Inflammatory macrophage treated with lipopolysaccharide for 1 hour (primary cell): Measurements from ENCODE around the gene B3GNT5.

Experiments used
- DNase-seq, 2 donors: peaks; one replicate each; pipeline ENCODE4 v3.0.0-alpha.2; 2020 to 2022

The B3GNT5 gene

DNA sequence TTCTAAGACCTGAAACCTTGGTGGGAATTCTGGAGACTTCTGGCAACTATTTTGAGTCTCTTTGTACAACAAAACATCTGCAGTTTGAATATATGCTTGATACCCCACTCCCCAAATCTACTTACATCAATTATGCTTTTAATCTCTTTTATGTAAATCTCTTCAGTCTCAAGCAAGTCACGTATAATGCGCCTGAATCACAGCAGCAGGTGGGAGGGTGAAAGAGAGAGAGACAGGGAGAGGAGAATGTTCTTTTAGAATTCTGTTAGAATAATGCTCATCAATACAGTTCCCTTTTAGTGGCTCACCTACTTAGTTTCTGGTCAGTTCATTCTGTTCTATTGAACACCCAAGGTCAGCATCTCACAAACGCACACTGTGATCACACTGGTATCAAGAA is 22.2 kb upstream of the B3GNT5 start:
- DNase-seq = no peak

DNA sequence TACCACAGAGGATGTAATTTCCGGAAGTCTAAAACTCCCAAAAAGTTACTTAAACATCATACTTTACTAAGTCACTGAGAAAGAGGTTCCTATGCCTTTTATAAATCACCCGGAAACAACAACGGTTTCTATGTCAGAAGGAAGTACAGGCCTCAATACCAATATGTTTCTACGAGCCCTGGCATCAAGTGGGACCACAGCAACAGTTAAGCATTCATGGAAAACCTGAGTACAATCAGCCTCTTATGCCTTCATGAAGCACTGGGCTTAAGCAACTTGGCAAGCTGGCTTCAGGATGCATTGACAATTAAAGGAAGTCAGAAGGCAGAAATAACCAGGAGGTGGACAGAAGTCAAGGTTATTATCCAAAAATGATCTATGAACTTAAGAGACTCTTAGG is 19.1 kb upstream of the B3GNT5 start:
- DNase-seq = no peak

DNA sequence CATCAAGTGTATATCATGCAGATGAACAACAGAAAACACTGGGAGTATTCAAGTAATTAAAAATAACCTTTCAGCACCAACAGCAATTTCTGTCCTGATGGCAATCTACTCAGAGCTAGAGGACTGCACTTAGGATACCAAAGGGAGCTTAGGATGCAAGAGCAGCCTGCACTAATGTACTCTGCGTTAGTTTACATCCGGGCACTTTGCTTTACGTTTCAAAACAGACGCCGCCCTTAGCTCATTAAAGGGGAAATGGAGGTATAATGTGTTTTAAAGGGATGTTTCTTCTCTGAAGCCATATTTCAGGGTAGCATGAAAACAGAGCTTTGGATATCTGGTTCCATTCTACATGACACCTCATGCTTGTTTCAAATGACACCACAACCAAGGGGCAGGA is 14.0 kb upstream of the B3GNT5 start:
- DNase-seq = no peak

DNA sequence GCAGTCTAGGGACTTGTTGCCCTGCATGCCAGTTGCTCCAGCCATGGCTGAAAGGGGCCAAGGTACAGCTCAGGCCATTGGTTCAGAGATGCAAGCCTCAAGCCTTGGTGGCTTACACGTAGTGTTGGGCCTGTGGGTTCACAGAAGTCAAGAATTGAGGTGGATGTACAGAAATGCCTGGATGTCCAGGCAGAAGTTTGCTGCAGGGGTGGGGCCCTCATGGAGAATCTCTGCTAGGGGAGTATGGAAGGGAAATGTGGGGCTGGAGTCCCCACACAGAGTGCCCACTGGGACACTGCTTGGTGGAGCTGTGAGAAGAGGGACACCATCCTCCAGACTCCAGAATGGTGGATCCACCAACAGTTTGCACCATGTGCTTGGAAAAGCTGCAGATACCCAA is 10.6 kb upstream of the B3GNT5 start:
- no peak for DNase-seq

DNA sequence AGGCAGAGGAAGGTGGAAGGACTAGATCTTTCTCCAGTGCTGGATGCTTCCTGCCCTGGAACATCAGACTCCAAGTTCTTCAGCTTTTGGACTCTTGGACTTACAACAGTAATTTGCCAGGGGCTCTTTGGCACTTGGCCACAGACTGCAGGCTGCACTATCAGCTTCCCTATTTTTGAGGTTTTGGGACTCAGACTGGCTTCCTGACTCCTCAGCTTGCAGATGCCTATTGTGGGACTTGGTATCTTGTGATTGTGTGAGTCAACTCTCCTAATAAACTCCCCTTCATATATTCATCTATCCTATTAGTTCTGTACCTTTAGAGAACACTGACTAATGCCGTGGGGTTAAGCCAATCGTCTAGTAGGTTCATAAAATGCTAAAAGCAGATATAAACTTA is 8.8 kb upstream of the B3GNT5 start:
- DNase-seq = peak; percentile 82 to 91

DNA sequence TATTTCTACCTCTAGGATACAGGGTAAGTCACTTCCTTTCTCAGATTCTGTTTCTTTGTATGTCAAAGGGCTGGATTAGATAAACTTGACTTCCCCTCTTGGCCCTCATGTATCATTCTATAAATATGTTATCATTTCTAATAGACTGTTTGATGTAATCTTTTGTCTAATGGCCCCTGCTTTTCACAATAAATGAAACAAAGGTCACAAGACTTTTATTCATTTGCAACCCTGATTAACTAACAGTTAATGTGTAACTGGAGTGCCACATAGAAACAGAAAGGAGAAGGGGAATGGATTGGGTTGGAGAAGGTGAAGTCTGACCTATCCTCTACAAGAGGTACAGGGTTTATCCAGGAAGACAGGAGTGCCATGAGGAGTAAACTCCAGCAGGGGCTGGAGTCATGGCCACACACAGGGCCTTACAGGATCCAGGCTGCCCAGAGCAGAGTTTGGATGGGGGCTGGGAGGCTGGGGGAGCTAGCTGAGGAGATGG is 8.0 kb upstream of the B3GNT5 start:
- DNase-seq = peak; percentile 56 to 79

DNA sequence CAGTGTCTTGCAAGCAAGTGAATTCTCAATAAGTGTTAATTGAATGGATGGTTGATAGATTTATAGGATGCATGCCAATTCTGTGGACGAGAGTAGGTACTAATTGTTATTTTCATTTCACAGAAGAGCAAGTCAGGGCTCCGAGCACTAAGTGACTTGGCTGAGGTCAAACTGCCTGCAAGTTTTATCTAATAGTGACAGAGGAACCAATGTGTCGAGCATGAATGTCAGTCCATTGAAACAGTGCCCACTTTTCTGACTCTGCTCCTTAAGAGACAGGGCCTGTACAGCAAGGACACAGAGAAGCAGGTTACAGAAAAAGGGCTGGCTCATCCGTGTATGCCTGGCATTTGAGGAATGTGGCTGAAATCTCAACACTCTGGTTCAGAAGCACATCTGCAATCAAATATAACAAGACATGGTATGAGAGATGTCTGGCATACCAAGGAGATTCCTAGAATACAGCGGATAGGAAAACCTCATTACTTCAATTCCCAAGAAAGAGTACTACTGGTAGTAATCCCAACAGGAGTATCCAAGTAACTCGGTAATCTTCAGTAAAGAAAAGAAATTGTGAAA is 6.0 kb upstream of the B3GNT5 start:
- no peak for DNase-seq

DNA sequence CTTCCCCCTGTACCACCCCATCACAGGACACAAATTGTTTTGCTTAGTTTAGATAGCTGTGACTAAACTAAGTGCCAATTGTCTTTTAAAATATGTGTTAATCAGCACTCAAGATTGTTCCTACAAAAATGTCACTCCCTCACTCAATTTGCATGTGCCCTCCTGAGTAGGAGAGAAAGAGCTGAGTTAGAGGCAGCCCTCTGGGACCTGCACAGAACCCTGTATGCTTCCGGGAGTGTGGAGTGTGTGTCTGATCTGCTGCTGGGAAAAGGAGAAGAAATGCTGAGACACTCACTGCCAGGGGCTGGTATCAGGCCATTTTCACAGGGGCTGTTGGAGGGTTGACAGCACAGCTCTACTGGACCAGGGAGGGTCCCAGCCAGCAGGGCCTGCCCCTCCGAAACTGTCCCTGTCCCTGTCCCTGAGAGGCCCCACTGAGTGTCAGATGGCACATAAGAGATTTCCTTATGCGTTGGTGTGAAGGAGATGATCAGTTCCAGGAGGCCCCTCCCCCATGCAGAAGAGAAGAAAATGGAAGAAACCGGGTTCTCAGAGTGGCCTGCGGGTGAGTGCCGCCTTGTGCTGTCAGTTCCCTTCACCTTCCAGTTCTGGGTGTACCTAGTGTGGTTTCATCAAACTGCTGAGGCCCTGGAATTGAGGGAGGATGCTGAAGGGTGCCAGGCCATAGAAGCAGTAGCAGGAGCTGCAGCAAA is 3.9 kb upstream of the B3GNT5 start:
- DNase-seq = no peak

DNA sequence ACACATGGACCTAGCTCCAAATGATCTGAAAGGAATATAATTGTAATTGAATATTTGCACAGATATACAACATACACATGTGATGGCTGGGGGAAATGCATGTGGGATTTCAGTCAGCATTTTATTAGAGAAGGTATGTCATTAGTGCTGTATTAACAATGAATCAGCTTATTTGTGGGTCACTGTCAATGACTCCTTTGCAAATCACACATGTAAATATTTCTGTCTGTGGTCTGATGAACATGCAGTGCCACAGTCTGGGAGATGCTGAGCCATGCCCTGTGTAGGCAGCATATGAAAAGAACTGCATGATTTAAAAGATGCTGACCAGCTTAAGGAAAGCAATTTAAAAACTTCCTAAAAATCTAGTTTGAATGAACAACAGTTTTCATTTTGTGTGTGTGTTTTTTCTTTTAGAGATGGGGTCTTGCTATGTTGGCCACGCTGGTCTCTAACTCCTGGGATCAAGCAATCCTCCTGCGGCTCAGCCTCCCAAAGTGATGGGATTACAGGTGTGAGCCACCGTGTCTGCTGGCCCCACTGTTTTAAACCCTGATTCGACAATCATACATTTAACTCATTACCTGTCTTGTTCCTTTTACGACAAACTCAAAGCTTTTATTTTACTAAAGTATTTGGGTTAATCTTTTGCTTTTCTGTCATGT is 803 bp upstream of the B3GNT5 start:
- DNase-seq = no peak

DNA sequence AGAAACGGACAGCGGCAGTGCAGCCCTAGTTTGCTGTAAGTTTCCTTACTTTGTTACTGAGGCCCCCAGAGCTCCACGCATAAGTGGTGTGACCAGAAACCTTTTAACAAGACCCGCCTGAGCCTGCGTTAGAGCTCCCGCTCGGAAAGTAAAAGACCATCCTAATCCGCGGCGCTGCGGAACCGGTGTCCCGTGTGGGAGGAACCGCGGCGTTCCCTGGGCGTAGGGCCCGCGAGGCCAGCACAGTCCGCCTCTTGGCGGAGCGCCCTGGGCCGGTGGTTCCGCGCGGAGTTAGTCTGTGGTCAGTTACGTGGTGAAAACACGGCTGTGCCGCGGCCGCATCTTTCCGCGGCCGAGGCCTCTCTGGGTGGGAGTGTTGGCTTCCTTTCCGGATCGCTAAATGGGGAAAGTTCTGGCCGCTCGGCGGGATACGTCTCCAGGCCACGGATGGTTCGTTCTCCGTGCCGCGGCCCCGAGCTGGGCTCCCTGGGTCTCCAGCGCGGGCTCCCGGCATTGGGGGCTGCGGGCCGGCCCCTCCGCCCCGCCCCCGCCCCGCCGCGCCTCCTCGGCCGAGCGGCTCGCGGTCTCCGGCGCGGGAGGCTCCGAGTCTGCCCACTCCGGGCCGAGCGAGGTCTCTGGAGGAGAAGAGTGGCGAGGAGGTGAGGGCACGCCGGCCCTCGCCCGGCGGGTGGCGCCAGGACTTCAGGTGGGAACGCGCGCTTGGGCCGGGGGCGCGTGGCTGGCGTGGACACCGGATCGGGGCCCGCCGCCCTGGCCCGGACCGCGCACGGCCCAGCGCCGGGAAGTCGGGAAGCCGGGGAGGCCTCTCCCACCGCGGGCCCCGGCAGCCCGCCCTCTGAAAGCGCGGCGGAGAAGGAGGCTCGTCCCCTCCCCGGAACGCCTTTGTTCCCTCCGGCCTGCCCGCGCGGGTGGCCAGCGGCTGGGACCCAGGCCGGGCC is 754 bp downstream of the B3GNT5 start:
- peak; percentile 48 to 77 for DNase-seq

DNA sequence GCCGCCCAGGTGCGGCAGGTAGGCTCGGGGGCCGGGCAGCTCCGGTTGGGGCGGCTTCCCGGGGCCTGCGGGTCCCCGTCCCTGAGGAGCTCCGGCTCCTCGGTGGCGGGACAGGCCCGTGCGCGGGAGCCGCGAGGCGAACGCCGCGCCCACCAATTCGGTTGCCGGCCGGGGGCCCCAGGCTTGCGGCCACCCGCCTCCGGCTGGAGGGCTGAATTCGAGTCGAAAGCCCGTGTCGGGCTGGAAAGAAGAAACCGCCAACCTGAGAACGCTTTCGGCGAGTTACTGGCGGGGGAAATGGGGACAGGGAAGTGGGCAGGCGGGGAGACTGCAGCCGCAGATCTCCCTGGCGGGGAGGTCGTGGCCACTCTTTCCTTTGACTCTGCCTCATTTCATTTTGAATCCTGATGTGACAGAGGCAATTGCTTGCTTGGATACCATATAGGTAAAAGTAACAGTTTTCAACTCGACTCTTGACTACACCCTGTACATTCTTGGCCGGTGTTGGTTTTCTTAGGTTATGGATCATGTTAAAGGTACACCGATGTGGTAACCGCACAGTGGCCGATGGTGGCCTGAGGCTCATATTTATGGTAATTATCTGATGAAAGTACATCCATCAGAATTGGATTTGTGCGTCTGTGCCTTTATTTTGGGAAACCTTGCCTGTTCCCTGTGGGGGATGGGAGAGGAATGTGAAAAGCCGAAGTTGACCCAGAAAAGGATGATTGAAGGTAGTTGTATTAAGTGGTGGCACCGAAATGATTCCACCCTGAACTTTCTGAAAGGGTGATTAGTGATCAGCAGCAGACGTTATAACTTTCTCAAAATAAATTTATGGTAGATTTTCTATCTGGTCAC is 1.7 kb downstream of the B3GNT5 start:
- DNase-seq = peak in 1 of 2 donors; percentile 49

DNA sequence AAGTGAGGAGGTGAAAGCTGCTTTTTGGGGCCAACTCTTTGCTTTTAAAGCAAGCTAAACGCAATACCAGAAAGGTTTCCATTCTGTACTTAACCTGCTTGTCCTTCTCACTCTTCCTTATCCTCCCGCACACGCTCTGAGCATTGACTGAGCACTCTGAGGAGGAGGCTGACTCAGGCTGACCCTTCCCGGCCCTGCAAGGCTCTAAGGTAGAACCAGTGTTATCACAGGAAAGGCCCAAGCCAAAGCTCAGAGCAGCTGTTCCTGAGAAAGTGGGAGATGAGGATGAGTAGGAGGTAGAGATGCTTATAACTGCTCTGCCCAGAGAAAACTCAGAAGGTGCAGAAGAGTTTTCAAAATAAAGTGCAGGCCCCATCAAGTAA is 2.3 kb downstream of the B3GNT5 start:
- DNase-seq = no peak

DNA sequence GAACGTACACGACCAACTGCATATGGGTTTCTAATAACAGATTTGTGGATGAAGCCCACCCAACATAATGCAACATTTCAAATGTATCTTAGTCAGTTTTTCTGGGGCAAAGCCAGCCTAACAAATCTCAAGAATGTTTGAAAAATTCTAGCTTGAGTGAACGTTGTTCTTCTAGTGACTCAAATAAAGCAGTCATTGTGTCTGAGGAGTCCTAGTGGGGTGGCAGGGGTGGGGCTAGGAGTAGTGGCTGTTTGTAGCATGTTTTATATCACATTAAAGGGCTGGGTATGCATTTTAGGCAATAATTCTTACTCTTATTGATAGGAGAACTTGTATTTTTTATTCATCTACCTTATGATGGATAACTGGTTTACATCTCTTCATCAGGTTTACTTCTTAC is 6.0 kb downstream of the B3GNT5 start:
- no peak for DNase-seq

DNA sequence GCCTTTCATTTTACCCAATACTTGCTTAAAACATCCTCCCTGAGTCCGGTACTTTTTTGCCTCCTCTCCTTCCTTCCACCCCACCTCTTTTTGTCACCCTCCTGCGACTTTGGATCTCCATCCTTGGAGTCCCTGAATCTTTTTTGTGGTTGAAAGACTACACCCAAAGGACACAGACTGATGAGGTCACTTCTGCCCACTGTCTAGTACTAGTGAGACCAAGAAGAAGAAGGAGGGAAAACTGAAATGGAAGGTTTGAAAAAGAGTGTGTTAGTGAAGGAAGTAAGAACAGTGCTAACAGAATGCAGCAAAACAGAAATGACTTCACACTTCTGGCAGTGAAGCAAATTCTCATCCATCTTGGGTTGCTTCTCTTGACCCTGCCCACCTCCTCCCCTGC is 6.6 kb downstream of the B3GNT5 start:
- DNase-seq = no peak

DNA sequence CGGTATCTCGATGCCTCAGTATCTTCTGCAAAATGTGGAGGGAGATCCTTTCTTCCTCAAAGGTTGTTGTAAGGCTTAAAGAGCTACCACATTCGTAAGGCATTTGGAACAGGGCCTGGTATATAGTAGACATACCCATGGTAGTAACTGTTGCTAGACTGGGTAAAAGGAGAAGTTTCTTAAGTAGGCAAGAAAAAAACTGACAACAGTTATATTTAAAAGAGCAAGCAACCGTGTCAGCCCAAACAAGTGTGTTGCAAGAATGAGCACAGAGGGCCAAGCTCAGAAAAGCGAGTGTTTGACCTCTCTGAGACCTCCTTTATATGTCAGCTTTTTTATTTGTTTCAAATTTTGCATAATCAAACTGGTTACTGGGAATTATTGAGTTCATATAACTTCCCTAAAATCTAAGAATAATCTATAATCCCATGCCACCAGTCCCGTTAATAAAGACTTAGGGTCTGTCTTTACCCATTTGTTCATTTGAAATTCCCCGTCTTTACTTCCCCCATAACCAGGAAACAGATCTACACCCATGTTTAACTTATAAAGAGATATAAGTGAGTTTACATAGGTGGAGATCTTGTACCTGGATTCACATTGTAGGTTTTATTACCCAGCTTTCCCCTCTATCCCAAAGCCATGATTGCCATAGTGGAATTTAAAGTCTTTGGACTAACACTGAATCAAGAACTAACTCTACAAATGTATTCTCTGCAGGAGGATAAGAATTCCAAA is 7.3 kb downstream of the B3GNT5 start:
- peak; percentile 79 to 82 for DNase-seq

DNA sequence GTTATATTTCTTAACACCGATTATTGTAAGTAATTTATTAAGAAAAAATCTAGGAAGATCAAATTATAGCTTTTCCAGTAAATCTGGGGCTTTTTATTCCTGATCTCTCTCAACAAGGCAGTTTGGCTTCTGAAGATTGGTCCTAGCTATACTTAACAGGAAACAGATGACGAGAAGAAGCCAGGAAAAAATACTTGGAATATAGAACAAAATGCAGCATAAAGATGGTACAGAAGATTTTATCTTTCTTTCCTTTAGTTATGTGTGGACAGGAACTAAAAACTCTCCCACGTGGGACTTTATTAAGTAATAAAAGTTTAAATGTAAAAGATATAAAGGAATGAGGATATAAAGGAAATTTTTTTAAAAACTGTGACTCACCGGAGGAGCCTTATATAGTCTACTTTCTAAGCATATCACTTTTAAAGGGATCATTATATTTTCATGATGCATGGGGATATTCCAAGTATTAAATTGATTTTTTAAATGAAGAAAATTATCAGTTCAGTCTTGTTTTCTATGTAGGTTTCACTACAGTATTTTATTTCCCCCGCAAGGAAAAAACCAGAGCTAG is 8.2 kb downstream of the B3GNT5 start:
- DNase-seq = peak in 1 of 2 donors; percentile 49

DNA sequence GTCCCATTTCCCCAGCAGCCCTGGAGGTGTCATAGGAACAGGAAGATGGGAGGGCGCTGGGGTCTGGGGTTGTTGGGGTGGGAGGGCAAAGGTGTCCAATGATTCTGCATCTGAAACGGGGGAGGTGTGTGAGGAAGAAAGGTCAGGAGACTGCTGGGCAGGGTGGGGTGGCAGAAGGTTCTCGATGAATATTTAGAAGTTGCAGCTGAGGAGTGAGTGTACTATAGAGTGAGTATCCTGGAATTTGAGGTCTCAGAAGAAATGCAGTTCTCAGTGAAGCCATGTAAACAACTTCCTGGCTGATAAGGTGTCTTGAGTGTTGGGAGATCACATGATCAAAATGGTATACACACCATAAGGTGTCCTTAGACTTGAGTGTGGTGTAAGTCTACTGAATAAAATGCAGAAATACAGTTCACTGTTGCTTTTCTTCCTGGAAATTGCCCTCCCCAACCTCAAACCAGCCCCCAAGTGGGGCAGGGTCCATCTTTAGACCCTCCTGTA is 9.9 kb downstream of the B3GNT5 start:
- DNase-seq = no peak

DNA sequence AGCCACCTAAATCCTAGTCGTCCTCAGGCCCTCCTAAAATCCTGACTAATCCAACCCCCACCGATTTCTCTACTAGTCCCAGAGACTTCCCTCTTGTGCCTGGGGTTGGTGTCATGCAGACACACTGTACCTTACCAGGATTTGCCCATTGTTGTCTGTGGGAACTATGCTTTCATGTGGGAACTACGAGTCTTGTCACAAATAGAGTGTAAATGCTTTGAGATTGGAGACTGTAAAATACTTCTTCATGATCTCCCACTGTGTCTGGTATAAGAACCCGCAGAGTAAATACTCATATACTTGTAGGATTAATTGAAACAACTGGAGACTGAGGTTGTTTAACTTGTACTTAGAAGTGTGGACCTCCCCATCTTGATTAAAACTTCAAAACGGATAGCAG is 11.2 kb downstream of the B3GNT5 start:
- DNase-seq = peak in 1 of 2 donors; percentile 42

DNA sequence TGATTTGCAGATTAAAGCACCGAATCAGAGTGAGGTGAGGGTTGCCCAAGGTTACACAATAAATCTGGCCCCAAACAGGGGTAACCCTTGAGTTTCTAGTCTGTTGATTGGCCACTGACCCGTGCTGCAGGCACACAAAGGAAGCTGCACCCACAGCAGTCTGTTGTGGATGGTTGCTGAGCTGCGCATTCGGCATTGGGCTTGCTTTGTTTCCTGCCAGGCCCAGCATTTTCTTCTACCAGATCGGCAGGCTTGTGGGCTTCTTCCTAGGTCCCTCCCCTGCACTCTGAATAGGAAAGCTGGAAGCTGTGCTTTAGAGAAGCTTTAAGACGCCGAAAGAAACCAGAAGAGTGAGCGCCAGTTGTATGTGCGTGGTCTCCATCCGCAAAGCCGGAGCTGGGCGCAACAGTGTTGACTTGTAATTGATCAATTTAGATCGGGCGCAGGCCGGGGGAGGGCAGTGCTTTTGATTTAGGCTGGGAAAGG is 12.1 kb downstream of the B3GNT5 start:
- DNase-seq = peak in 1 of 2 donors; percentile 43

DNA sequence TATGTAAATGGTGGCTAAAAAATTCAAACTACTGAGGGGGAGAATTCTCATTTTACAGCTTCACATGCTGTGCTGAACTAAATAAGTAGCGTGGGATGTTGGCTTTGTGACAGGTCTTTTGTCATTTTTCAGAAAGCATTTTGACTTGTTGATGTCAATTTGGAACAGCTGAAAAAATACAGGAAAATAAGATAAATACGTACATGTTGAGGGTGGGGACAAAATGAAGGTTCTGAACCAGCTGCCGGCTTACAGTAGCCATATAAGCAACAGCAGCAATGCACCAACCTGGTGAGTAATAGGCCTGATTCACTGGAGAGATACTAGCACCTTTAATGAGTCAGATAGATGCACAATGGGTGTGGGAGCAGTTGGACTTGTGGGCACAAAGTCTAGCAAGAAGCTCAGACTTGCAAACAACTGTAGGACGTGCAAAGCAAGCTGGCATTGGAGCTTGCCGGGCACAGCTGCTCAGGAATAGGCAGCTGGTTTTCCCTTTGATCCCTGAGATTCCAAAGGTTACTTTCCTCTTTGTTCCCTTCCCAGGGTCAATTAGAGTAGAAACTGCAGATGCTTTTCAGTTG is 12.9 kb downstream of the B3GNT5 start:
- no peak for DNase-seq
